RPMI8226 (cell line): Measurements from ENCODE around the gene EFCAB6.
A peak's percentile ranks its signal among the peaks of the same experiment; 100 is the strongest.

Experiments used
- DNase-seq: peaks from one replicate; pipeline ENCODE4 v3.0.0-alpha.2; 2015

The EFCAB6 gene

GRCh38 chr22:43497956-43498855, 313.9 kb downstream of the EFCAB6 start:
- no peak for DNase-seq

- no peak for DNase-seq
These were observed 318.8 kb downstream of the EFCAB6 start for GRCh38 chr22:43493297-43493696.

- no peak for DNase-seq
These were observed 320.4 kb downstream of the EFCAB6 start for GRCh38 chr22:43491737-43492136.

GRCh38 chr22:43491177-43491576, 320.9 kb downstream of the EFCAB6 start:
- DNase-seq, result no peak

GRCh38 chr22:43490311-43490710, 321.8 kb downstream of the EFCAB6 start:
- DNase-seq, result no peak

GRCh38 chr22:43488937-43489336, 323.2 kb downstream of the EFCAB6 start:
- DNase-seq, result no peak

- no peak for DNase-seq
These were observed 323.9 kb downstream of the EFCAB6 start for GRCh38 chr22:43488031-43488866.

GRCh38 chr22:43487311-43488030, 324.6 kb downstream of the EFCAB6 start:
- no peak for DNase-seq

- no peak for DNase-seq
These were observed 326.5 kb downstream of the EFCAB6 start for GRCh38 chr22:43485502-43486089.

GRCh38 chr22:43484227-43484626, 327.9 kb downstream of the EFCAB6 start:
- DNase-seq, result no peak

GRCh38 chr22:43483669-43484068, 328.4 kb downstream of the EFCAB6 start:
- no peak for DNase-seq

GRCh38 chr22:43483266-43483665, 328.8 kb downstream of the EFCAB6 start:
- no peak for DNase-seq

- peak; percentile 14 for DNase-seq
These were observed 329.8 kb downstream of the EFCAB6 start for GRCh38 chr22:43482318-43482625.

GRCh38 chr22:43481568-43482317, 330.4 kb downstream of the EFCAB6 start:
- peak; percentile 21 for DNase-seq

- no peak for DNase-seq
These were observed 332.1 kb downstream of the EFCAB6 start for GRCh38 chr22:43479962-43480361.

- DNase-seq, result no peak
These were observed 332.7 kb downstream of the EFCAB6 start for GRCh38 chr22:43479301-43479950.
